HEK293 (cell line): ENCODE data around the gene SKIC8.

Source experiments
- BCL11A ChIP-seq: fragments of 450-650 bp; formaldehyde crosslinking; IDR thresholded peaks from 2 replicates; pipeline ENCODE4 v1.5.1; 2016; ENCODE audit warnings: low read depth, missing biosample characterization, missing genetic modification characterization
- BCL11B ChIP-seq: fragments of 450-650 bp; formaldehyde crosslinking; IDR thresholded peaks from 2 replicates; pipeline ENCODE4 v1.5.1; 2016; ENCODE audit warnings: low read depth, missing biosample characterization, missing genetic modification characterization
- GLIS2 ChIP-seq: fragments of 450-650 bp; formaldehyde crosslinking; IDR thresholded peaks from 2 replicates; pipeline ENCODE4 v1.5.1; 2016; ENCODE audit warnings: missing biosample characterization, missing genetic modification characterization
- PRDM6 ChIP-seq: fragments of 450-650 bp; formaldehyde crosslinking; IDR thresholded peaks from 2 replicates; pipeline ENCODE4 v1.5.1; 2017; ENCODE audit warnings: missing biosample characterization, missing genetic modification characterization
- REST ChIP-seq: fragments of 450-650 bp; formaldehyde crosslinking; IDR thresholded peaks from 2 replicates; pipeline ENCODE4 v1.5.1; 2016; ENCODE audit warnings: missing biosample characterization, missing genetic modification characterization
- SCRT2 ChIP-seq: fragments of 450-650 bp; formaldehyde crosslinking; IDR thresholded peaks from 2 replicates; pipeline ENCODE4 v1.5.1; 2016; ENCODE audit warnings: missing biosample characterization, missing genetic modification characterization
- SP3 ChIP-seq: fragments of 450-650 bp; formaldehyde crosslinking; IDR thresholded peaks from 2 replicates; pipeline ENCODE4 v1.5.1; 2016; ENCODE audit warnings: missing biosample characterization, missing genetic modification characterization
- YY1 ChIP-seq: fragments of 450-650 bp; formaldehyde crosslinking; IDR thresholded peaks from 2 replicates; pipeline ENCODE4 v1.5.1; 2018; ENCODE audit warnings: missing biosample characterization, missing genetic modification characterization
- ZBTB11 ChIP-seq: fragments of 450-650 bp; formaldehyde crosslinking; conservative IDR thresholded peaks from 2 replicates; pipeline ENCODE4 v1.5.1; 2016; ENCODE audit warnings: low read depth, missing biosample characterization, missing genetic modification characterization
- ZBTB20 ChIP-seq: fragments of 450-650 bp; formaldehyde crosslinking; IDR thresholded peaks from 2 replicates; pipeline ENCODE4 v1.5.1; 2016; ENCODE audit warnings: missing biosample characterization, missing genetic modification characterization
- ZBTB6 ChIP-seq: fragments of 450-650 bp; formaldehyde crosslinking; IDR thresholded peaks from 2 replicates; pipeline ENCODE4 v1.5.1; 2017; ENCODE audit warnings: missing biosample characterization, missing genetic modification characterization
- ZBTB8A ChIP-seq: fragments of 450-650 bp; formaldehyde crosslinking; IDR thresholded peaks from 2 replicates; pipeline ENCODE4 v1.5.1; 2016; ENCODE audit warnings: missing biosample characterization, missing genetic modification characterization
- ZNF19 ChIP-seq: fragments of 450-650 bp; formaldehyde crosslinking; IDR thresholded peaks from 2 replicates; pipeline ENCODE4; 2016; ENCODE audit warnings: missing biosample characterization, missing genetic modification characterization, low read depth
- ZNF335 ChIP-seq: fragments of 450-650 bp; formaldehyde crosslinking; conservative IDR thresholded peaks from 2 replicates; pipeline ENCODE4 v1.5.1; 2016; ENCODE audit warnings: missing biosample characterization, missing genetic modification characterization
- ZNF513 ChIP-seq: fragments of 450-650 bp; IDR thresholded peaks from 2 replicates; pipeline ENCODE4 v1.5.1; 2018; ENCODE audit warnings: missing biosample characterization, missing genetic modification characterization
- ZNF571 ChIP-seq: fragments of 450-650 bp; formaldehyde crosslinking; IDR thresholded peaks from 2 replicates; pipeline ENCODE4 v1.5.0; 2017; ENCODE audit warnings: missing biosample characterization, missing genetic modification characterization
- ZNF777 ChIP-seq: fragments of 450-650 bp; formaldehyde crosslinking; IDR thresholded peaks from 2 replicates; pipeline ENCODE4 v1.5.1; 2017; ENCODE audit warnings: missing biosample characterization, missing genetic modification characterization, borderline replicate concordance
- ZNF830 ChIP-seq: fragments of 450-650 bp; IDR thresholded peaks from 2 replicates; pipeline ENCODE4 v1.5.0; 2018; ENCODE audit warnings: missing biosample characterization, missing genetic modification characterization, low read depth, mild to moderate bottlenecking, moderate library complexity
- TF ChIP-seq, protein P1 (sequence below): fragments of 450-650 bp; formaldehyde crosslinking; IDR thresholded peaks from 2 replicates; pipeline ENCODE4 v1.5.1; 2017; ENCODE audit warnings: missing biosample characterization, missing genetic modification characterization
- TF ChIP-seq, protein P2 (sequence below): fragments of 450-650 bp; formaldehyde crosslinking; IDR thresholded peaks from 2 replicates; pipeline ENCODE4 v1.5.1; 2016; ENCODE audit warnings: missing biosample characterization, missing genetic modification characterization
- TF ChIP-seq, protein P3 (sequence below): fragments of 450-650 bp; formaldehyde crosslinking; IDR thresholded peaks from 2 replicates; pipeline ENCODE4 v1.5.1; 2016; ENCODE audit warnings: missing biosample characterization, missing genetic modification characterization

Gene SKIC8

GRCh38 chr15:78322243-78322642 lies 22.8 kb upstream of the SKIC8 start (continued):
- TF ChIP-seq, protein P1, sequence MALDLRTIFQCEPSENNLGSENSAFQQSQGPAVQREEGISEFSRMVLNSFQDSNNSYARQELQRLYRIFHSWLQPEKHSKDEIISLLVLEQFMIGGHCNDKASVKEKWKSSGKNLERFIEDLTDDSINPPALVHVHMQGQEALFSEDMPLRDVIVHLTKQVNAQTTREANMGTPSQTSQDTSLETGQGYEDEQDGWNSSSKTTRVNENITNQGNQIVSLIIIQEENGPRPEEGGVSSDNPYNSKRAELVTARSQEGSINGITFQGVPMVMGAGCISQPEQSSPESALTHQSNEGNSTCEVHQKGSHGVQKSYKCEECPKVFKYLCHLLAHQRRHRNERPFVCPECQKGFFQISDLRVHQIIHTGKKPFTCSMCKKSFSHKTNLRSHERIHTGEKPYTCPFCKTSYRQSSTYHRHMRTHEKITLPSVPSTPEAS (tag by site-specific recombination), result no peak
- TF ChIP-seq ZNF19 (tag by site-specific recombination), result no peak
- TF ChIP-seq, protein P2, sequence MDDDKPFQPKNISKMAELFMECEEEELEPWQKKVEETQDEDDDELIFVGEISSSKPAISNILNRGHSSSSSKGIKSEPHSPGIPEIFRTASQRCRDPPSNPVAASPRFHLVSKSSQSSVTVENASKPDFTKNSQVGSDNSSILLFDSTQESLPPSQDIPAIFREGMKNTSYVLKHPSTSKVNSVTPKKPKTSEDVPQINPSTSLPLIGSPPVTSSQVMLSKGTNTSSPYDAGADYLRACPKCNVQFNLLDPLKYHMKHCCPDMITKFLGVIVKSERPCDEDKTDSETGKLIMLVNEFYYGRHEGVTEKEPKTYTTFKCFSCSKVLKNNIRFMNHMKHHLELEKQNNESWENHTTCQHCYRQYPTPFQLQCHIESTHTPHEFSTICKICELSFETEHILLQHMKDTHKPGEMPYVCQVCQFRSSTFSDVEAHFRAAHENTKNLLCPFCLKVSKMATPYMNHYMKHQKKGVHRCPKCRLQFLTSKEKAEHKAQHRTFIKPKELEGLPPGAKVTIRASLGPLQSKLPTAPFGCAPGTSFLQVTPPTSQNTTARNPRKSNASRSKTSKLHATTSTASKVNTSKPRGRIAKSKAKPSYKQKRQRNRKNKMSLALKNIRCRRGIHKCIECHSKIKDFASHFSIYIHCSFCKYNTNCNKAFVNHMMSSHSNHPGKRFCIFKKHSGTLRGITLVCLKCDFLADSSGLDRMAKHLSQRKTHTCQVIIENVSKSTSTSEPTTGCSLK (tag by site-specific recombination), result no peak
- TF ChIP-seq SP3 (tag by site-specific recombination), result no peak
- no peak for TF ChIP-seq REST (tag by site-specific recombination)
- no peak for TF ChIP-seq ZNF777 (tag by site-specific recombination)
- no peak for TF ChIP-seq ZNF335 (tag by site-specific recombination)
- TF ChIP-seq BCL11A (tag by site-specific recombination), result no peak
- no peak for TF ChIP-seq GLIS2 (tag by site-specific recombination)
- TF ChIP-seq ZBTB20, result no peak
- TF ChIP-seq, protein P3, sequence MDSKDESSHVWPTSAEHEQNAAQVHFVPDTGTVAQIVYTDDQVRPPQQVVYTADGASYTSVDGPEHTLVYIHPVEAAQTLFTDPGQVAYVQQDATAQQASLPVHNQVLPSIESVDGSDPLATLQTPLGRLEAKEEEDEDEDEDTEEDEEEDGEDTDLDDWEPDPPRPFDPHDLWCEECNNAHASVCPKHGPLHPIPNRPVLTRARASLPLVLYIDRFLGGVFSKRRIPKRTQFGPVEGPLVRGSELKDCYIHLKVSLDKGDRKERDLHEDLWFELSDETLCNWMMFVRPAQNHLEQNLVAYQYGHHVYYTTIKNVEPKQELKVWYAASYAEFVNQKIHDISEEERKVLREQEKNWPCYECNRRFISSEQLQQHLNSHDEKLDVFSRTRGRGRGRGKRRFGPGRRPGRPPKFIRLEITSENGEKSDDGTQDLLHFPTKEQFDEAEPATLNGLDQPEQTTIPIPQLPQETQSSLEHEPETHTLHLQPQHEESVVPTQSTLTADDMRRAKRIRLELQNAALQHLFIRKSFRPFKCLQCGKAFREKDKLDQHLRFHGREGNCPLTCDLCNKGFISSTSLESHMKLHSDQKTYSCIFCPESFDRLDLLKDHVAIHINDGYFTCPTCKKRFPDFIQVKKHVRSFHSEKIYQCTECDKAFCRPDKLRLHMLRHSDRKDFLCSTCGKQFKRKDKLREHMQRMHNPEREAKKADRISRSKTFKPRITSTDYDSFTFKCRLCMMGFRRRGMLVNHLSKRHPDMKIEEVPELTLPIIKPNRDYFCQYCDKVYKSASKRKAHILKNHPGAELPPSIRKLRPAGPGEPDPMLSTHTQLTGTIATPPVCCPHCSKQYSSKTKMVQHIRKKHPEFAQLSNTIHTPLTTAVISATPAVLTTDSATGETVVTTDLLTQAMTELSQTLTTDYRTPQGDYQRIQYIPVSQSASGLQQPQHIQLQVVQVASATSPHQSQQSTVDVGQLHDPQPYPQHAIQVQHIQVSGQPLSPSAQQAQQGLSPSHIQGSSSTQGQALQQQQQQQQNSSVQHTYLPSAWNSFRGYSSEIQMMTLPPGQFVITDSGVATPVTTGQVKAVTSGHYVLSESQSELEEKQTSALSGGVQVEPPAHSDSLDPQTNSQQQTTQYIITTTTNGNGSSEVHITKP (tag by site-specific recombination), result no peak
- TF ChIP-seq ZNF571 (tag by site-specific recombination), result no peak
- no peak for TF ChIP-seq PRDM6 (tag by site-specific recombination)
- no peak for TF ChIP-seq ZBTB11 (tag by site-specific recombination)
- TF ChIP-seq ZBTB6 (tag by site-specific recombination), result no peak
- no peak for TF ChIP-seq BCL11B (tag by site-specific recombination)
- TF ChIP-seq YY1 (tag by site-specific recombination), result peak; percentile 51; the same call in 1 of the 2 replicates
- no peak for TF ChIP-seq ZNF830 (tag by site-specific recombination)
- TF ChIP-seq ZBTB8A (tag by site-specific recombination), result peak; percentile 68
- no peak for TF ChIP-seq ZNF513 (tag by site-specific recombination)
- no peak for TF ChIP-seq SCRT2 (tag by site-specific recombination)
